Ascending aorta (tissue), 2 donors: ENCODE data around the gene PPP3CB. TPM values are rescaled to one million over a fixed set of nuclear protein-coding genes. Genes with fewer than 3 reads are reported as not detected.

ENCODE experiments used
- DNase-seq, 2 donors: peaks; one replicate each; pipeline ENCODE4 v3.0.0-alpha.2; 2019; ENCODE audit warnings: low spot score in 2 of 2
- H3K27ac ChIP-seq, 2 donors: fragments of 200-600 bp; sonication (generic); one replicate each; pipeline ENCODE4 v1.5.1; 2016 to 2017; ENCODE audit warnings: mild to moderate bottlenecking in 1 of 2
- H3K27me3 ChIP-seq: fragments of 200-600 bp; sonication (generic); one replicate; pipeline ENCODE4 v1.5.1; 2017
- H3K36me3 ChIP-seq, 2 donors: fragments of 200-600 bp; sonication (generic); one replicate each; pipeline ENCODE4 v1.5.1; 2016
- H3K4me1 ChIP-seq, 2 donors: fragments of 200-600 bp; sonication (generic); one replicate each; pipeline ENCODE4 v1.5.1; 2016 to 2017; ENCODE audit warnings: mild to moderate bottlenecking in 1 of 2
- H3K4me3 ChIP-seq, 2 donors: fragments of 200-600 bp; sonication (generic); one replicate each; pipeline ENCODE4 v1.5.1; 2016 to 2017; ENCODE audit warnings: mild to moderate bottlenecking in 1 of 2
- H3K9me3 ChIP-seq, 2 donors: fragments of 200-600 bp; sonication (generic); one replicate each; pipeline ENCODE4 v1.5.1; 2016
- CTCF ChIP-seq, 3 experiments: fragments of 200-600 bp in 2 of 3; fragments of 450-650 bp in 1 of 3; sonication (generic) in 2 of 3; IDR thresholded peaks; one replicate each; pipeline ENCODE4 v1.5.1; 2016 to 2019; ENCODE audit warnings: antibody characterized with exemption in 3 of 3, mild to moderate bottlenecking in 1 of 3, moderate library complexity in 1 of 3
- intact Hi-C: fragments of 100-400 bp; cut with DNase I; formaldehyde crosslinking; loops from one replicate; pipeline ENCODE4 v1.15.1; 2023
- total RNA-seq: library from RNA; depleted of rRNA; stranded (reverse); fragments of >200 nt; gene quantifications from one replicate; pipeline ENCODE4 v1.1.0, GENCODE V29; 2016

PPP3CB gene
- 23.0 TPM for total RNA-seq

- Histone ChIP-seq H3K27me3 (no peaks in the 10 kb centered on the region), H3K4me1 (peaks cover 6 to 19% of the 10 kb centered on the region in 2 donors), H3K36me3 (peaks cover 16 to 18% of the 10 kb centered on the region in 2 donors), H3K9me3 (no peaks in the 10 kb centered on the region), H3K4me3 (peak within 1 kb of the TSS; percentile 63 to 88), H3K27ac (peak within 1 kb of the TSS; percentile 95 to 97)
- intact Hi-C loops = loop anchor here (1.0 to 5.0 kb wide), 2 partner anchors 82 to 244 kb away; partner anchors contain the start of genes ANXA7 and MRPS16
- DNase-seq = peak; percentile 75 to 95
- no peak for TF ChIP-seq CTCF (IDR thresholded peaks at IDR 0.05)
Measured at GRCh38 chr10:73495884-73496674, at the start of gene PPP3CB. PPP3CB (minus strand) TSS chr10:73496024; CDS start chr10:73495889, 135 bp downstream.

GRCh38 chr10:73545357-73545756 is 49.5 kb upstream of the PPP3CB start:
- no peaks in the 10 kb centered on the region for H3K27me3 ChIP-seq
- intact Hi-C loops = no loop called here
- H3K4me3 ChIP-seq = no peak overlapping the region
- peaks cover 7 to 21% of the 10 kb centered on the region in 2 donors for H3K36me3 ChIP-seq
- DNase-seq = no peak
- no peaks in the 10 kb centered on the region for H3K4me1 ChIP-seq
- no peaks in the 10 kb centered on the region for H3K9me3 ChIP-seq
- no peak for TF ChIP-seq CTCF (IDR thresholded peaks at IDR 0.05)
- H3K27ac ChIP-seq = no peak overlapping the region

- no peak for DNase-seq
- peaks cover 12 to 37% of the 10 kb centered on the region in 2 donors for H3K36me3 ChIP-seq
- H3K9me3 ChIP-seq = no peaks in the 10 kb centered on the region
- no peak overlapping the region for H3K27ac ChIP-seq
- H3K4me3 ChIP-seq = no peak overlapping the region
- no peak for TF ChIP-seq CTCF (IDR thresholded peaks at IDR 0.05)
- H3K4me1 ChIP-seq = no peaks in the 10 kb centered on the region
- no peaks in the 10 kb centered on the region for H3K27me3 ChIP-seq
- intact Hi-C loops = no loop called here
Measured at GRCh38 chr10:73537709-73538108, 41.9 kb upstream of the PPP3CB start.

GRCh38 chr10:73537288-73537687 is 41.5 kb upstream of the PPP3CB start:
- intact Hi-C loops = no loop called here
- TF ChIP-seq CTCF (IDR thresholded peaks at IDR 0.05) = no peak
- Histone ChIP-seq H3K4me1 (no peaks in the 10 kb centered on the region), H3K4me3 (no peak overlapping the region), H3K36me3 (peaks cover 12 to 33% of the 10 kb centered on the region in 2 donors), H3K27ac (no peak overlapping the region), H3K9me3 (no peaks in the 10 kb centered on the region), H3K27me3 (no peaks in the 10 kb centered on the region)
- DNase-seq = no peak

GRCh38 chr10:73534857-73535256 is 39.0 kb upstream of the PPP3CB start:
- TF ChIP-seq CTCF (IDR thresholded peaks at IDR 0.05) = no peak
- Histone ChIP-seq H3K4me1 (no peaks in the 10 kb centered on the region), H3K36me3 (peaks cover 18 to 25% of the 10 kb centered on the region in 2 donors), H3K9me3 (no peaks in the 10 kb centered on the region), H3K27ac (no peak overlapping the region), H3K4me3 (no peak overlapping the region), H3K27me3 (no peaks in the 10 kb centered on the region)
- DNase-seq = no peak
- intact Hi-C loops = no loop called here
